Fibroblast of lung (primary cell): Measurements from ENCODE around the gene GCK. TPM values are rescaled to one million over a fixed set of nuclear protein-coding genes. Genes with fewer than 3 reads are reported as not detected.

ENCODE experiments used
- DNase-seq, 2 donors: peaks; one replicate each; pipeline versions ENCODE4 v3.0.0 to v3.0.0-alpha.2; 2010; ENCODE audit warnings: low read depth in 2 of 2
- H2AFZ ChIP-seq: 2 replicates; pipeline ENCODE4 v1.5.1; 2012; ENCODE audit warnings: low read length, control low read depth, inconsistent platforms
- H3K27ac ChIP-seq: 2 replicates; pipeline ENCODE4 v1.5.1; 2011; ENCODE audit warnings: low read length, control low read depth; ENCODE audit not compliant: insufficient read depth
- H3K27me3 ChIP-seq: 2 replicates; pipeline ENCODE4 v1.5.1; 2011; ENCODE audit warnings: mild to moderate bottlenecking, low read length; ENCODE audit not compliant: control insufficient read depth, insufficient read depth
- H3K36me3 ChIP-seq: 2 replicates; pipeline ENCODE4 v1.5.1; 2011; ENCODE audit warnings: low read length; ENCODE audit not compliant: control insufficient read depth, insufficient read depth
- H3K4me1 ChIP-seq: 2 replicates; pipeline ENCODE4 v1.5.1; 2011; ENCODE audit warnings: low read length; ENCODE audit not compliant: control insufficient read depth, insufficient read depth; ENCODE audit errors: extremely low read depth
- H3K4me2 ChIP-seq: 2 replicates; pipeline ENCODE4 v1.5.1; 2011; ENCODE audit warnings: low read length, control low read depth; ENCODE audit not compliant: insufficient read depth; ENCODE audit errors: extremely low read depth
- H3K4me3 ChIP-seq, 4 experiments: fragments of 200-600 bp in 1 of 4; sonication (generic) in 1 of 4; replicated peaks in 1 of 4; 2 replicates each; pipeline ENCODE4 v1.5.1; 2011 to 2016; ENCODE audit warnings: low read length in 4 of 4, low read depth in 3 of 4, mild to moderate bottlenecking in 3 of 4, control low read depth in 2 of 4, inconsistent platforms in 1 of 4, mixed read lengths in 1 of 4; ENCODE audit not compliant: insufficient read depth in 1 of 4; ENCODE audit errors: control extremely low read depth in 1 of 4
- H3K79me2 ChIP-seq: 2 replicates; pipeline ENCODE4 v1.5.1; 2012; ENCODE audit warnings: mild to moderate bottlenecking, low read length, inconsistent platforms; ENCODE audit not compliant: control insufficient read depth, insufficient read depth
- H3K9ac ChIP-seq: 2 replicates; pipeline ENCODE4 v1.5.1; 2011; ENCODE audit warnings: mild to moderate bottlenecking, low read length, control low read depth; ENCODE audit not compliant: insufficient read depth
- H3K9me3 ChIP-seq: 2 replicates; pipeline ENCODE4 v1.5.1; 2012; ENCODE audit warnings: low read depth, low read length; ENCODE audit not compliant: control insufficient read depth, insufficient read depth
- H4K20me1 ChIP-seq: 2 replicates; pipeline ENCODE4 v1.5.1; 2011; ENCODE audit warnings: low read length; ENCODE audit not compliant: control insufficient read depth, insufficient read depth; ENCODE audit errors: extremely low read depth
- EZH2 ChIP-seq: IDR thresholded peaks from 2 replicates; pipeline ENCODE4 v1.5.1; 2012; ENCODE audit warnings: low read length, control low read depth, mild to moderate bottlenecking; ENCODE audit errors: missing control alignments
- polyA plus RNA-seq, 2 donors: library from polyadenylated mRNA; depleted of rRNA in 1 of 2; stranded (reverse) in 1 of 2; unstranded in 1 of 2; fragments of >200 nt; gene quantifications; 2 replicates each; pipeline ENCODE4 v1.2.1, GENCODE V29; 2011 to 2012; ENCODE audit warnings: missing spikeins in 1 of 2
- total RNA-seq: library from RNA; depleted of rRNA; stranded (reverse); fragments of >200 nt; gene quantifications from 2 replicates; pipeline ENCODE4 v1.2.1, GENCODE V29; 2014
- TF ChIP-seq, protein P1 (sequence below), 2 donors: IDR thresholded peaks in 1 of 2; conservative IDR thresholded peaks in 1 of 2; 1 replicate in 1 of 2; 2 replicates in 1 of 2; pipeline ENCODE4 v1.5.1; 2011 to 2012; ENCODE audit warnings: low read length in 2 of 2, control low read depth in 1 of 2, inconsistent platforms in 1 of 2, low read depth in 1 of 2, mild to moderate bottlenecking in 1 of 2

GCK gene
- total and polyA plus RNA-seq, 2 donors (not counting 1 experiment from before 2014, with no cell fraction given) = 0.14 to 1.7 TPM

DNA sequence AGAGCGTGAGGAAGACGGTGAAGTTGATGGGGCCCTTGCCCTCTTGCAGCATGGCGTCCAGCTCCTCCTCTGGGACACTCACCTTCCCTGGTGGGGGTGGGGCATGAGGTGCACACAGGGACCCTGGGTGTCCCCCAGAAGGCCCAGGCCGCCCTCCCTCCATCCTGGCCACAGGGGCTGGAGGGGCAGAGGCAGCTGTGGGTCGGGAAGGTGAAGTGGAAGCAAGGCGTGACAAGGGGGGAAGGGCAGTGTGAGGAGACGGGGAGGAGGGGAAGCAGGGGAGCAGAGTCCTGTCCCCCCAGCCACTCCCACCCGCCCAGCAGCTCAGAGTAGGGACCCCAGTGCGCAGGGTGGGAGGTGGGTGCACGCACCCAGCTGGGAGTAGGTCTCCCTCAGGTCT lies 48.9 kb downstream of the GCK start:
- TF ChIP-seq EZH2 = no peak
- TF ChIP-seq, protein P1, sequence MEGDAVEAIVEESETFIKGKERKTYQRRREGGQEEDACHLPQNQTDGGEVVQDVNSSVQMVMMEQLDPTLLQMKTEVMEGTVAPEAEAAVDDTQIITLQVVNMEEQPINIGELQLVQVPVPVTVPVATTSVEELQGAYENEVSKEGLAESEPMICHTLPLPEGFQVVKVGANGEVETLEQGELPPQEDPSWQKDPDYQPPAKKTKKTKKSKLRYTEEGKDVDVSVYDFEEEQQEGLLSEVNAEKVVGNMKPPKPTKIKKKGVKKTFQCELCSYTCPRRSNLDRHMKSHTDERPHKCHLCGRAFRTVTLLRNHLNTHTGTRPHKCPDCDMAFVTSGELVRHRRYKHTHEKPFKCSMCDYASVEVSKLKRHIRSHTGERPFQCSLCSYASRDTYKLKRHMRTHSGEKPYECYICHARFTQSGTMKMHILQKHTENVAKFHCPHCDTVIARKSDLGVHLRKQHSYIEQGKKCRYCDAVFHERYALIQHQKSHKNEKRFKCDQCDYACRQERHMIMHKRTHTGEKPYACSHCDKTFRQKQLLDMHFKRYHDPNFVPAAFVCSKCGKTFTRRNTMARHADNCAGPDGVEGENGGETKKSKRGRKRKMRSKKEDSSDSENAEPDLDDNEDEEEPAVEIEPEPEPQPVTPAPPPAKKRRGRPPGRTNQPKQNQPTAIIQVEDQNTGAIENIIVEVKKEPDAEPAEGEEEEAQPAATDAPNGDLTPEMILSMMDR (conservative IDR thresholded peaks at IDR 0.05 in 1 of 2, IDR thresholded peaks at IDR 0.05 in 1 of 2; ENCODE audit: low read depth in 1 of 2, low read length in 2 of 2) = no peak
- Histone ChIP-seq H3K9me3 (no peaks in the 10 kb centered on the region), H4K20me1 (no peaks in the 10 kb centered on the region), H3K4me3 (no peak overlapping the region), H3K79me2 (no peaks in the 10 kb centered on the region), H3K4me1 (no peaks in the 10 kb centered on the region), H2AFZ (no peak overlapping the region), H3K36me3 (no peaks in the 10 kb centered on the region), H3K9ac (no peak overlapping the region), H3K27me3 (peaks cover 14% of the 10 kb centered on the region), H3K27ac (no peak overlapping the region), H3K4me2 (no peak overlapping the region)
- DNase-seq = no peak

DNA sequence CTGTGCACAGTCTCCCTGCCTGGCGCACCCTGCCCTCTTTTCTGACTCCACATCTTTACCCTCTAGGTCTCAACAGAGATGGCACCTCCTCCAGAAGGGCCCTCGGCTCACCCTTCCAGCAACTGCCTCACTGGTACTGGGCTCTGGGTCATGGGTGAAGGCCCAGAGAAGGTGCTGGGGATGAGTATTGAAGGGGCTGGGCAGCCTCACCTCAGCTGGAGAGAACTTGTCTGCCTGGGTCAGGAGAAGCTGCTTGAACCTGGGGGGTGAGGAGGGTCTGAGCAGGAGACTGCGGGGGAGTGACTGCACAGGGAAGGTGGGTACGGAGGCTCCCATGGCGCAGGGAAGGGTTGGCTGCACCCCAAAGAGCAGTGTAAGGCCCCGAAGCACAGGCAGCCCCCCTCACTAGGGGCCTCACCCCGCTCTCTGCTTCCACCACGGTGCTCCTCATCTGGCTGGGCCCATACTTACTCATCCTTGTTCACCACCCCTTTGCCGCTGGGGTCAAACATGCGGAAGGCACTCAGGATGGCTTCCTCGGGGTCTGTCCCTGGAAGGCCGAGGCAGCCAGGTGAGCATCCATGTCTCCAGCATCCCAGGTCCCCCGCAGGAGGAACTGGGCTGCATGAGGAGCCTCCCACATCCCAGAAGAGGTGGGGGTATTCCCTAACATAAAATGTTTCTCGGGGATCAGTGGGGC lies 49.8 kb downstream of the GCK start:
- TF ChIP-seq, protein P1 (conservative IDR thresholded peaks at IDR 0.05 in 1 of 2, IDR thresholded peaks at IDR 0.05 in 1 of 2; ENCODE audit: low read depth in 1 of 2, low read length in 2 of 2) = no peak
- no peak for TF ChIP-seq EZH2
- no peaks in the 10 kb centered on the region for H3K9me3 ChIP-seq
- H3K4me3 ChIP-seq = no peak overlapping the region
- peaks cover 9% of the 10 kb centered on the region for H3K27me3 ChIP-seq
- no peaks in the 10 kb centered on the region for H3K4me1 ChIP-seq
- H3K79me2 ChIP-seq = no peaks in the 10 kb centered on the region
- H3K27ac ChIP-seq = no peak overlapping the region
- no peak overlapping the region for H3K4me2 ChIP-seq
- H3K9ac ChIP-seq = no peak overlapping the region
- no peaks in the 10 kb centered on the region for H3K36me3 ChIP-seq
- no peak overlapping the region for H2AFZ ChIP-seq
- no peak for DNase-seq
- H4K20me1 ChIP-seq = no peaks in the 10 kb centered on the region

DNA sequence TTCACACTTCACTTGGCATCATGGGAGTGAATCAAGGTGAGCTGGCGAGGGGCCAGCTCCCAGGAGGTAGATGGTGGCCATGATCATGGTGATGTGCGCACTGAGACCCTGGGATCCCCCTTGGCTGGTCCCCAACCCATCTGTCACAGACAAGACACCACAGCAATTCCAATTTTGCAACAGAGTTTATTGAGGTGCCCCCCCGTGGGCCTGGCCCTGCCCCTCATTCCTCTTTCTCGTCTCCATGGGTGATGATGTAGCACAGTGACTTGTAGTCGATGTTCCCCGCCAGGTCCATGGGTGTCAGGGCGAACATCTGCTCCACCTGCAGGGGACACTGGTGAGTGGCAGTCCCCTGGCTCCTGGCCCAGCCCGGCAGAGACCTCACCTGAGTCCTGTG lies 50.5 kb downstream of the GCK start:
- Histone ChIP-seq H3K9ac (no peak overlapping the region), H3K36me3 (no peaks in the 10 kb centered on the region), H3K4me1 (no peaks in the 10 kb centered on the region), H3K79me2 (no peaks in the 10 kb centered on the region), H3K4me2 (no peak overlapping the region), H3K27ac (no peak overlapping the region), H3K27me3 (peaks cover 4% of the 10 kb centered on the region), H4K20me1 (no peaks in the 10 kb centered on the region), H2AFZ (no peak overlapping the region), H3K4me3 (no peak overlapping the region), H3K9me3 (no peaks in the 10 kb centered on the region)
- TF ChIP-seq EZH2 = no peak
- TF ChIP-seq, protein P1 (conservative IDR thresholded peaks at IDR 0.05 in 1 of 2, IDR thresholded peaks at IDR 0.05 in 1 of 2; ENCODE audit: low read depth in 1 of 2, low read length in 2 of 2) = no peak
- DNase-seq = no peak
